ENCODE measurements around the gene SNIP1.

DNA sequence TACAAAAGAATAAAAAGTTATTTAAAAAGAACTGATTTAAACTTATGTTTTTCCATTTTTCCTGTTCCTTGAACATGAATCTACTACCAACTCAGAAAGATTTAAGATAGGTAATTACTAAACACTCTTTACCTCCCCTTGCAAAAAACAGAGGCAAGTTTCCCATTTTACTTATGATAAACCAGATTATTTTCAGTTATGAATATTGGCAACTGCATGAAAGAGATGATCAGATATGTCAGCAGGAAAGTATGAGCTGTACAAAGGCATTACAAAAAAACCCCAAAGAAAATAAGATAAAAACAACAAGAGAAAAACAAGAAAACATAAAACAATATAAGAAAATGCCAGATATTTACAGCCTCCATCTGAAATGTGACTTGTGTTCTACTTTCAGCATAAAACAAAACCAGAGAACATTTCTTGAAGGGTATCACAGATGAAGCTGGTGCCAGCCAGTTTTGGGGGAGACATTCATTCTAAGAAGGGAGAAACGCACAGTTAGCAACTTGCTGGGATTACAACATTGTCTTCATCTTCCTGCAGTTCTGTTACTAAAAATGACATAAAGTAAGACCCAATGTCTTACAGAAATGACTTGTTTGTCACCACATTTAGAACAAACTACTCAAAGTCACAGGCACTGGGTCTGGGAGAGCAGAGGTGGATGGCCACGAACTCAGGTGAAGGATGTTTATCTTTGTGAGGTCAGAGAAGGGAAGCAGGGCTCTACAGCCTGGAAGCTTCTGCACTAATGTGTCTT, 60.6 kb downstream of the SNIP1 start:
- TF ChIP-seq, protein P1, sequence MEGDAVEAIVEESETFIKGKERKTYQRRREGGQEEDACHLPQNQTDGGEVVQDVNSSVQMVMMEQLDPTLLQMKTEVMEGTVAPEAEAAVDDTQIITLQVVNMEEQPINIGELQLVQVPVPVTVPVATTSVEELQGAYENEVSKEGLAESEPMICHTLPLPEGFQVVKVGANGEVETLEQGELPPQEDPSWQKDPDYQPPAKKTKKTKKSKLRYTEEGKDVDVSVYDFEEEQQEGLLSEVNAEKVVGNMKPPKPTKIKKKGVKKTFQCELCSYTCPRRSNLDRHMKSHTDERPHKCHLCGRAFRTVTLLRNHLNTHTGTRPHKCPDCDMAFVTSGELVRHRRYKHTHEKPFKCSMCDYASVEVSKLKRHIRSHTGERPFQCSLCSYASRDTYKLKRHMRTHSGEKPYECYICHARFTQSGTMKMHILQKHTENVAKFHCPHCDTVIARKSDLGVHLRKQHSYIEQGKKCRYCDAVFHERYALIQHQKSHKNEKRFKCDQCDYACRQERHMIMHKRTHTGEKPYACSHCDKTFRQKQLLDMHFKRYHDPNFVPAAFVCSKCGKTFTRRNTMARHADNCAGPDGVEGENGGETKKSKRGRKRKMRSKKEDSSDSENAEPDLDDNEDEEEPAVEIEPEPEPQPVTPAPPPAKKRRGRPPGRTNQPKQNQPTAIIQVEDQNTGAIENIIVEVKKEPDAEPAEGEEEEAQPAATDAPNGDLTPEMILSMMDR (IDR thresholded peaks at IDR 0.05; ENCODE audit: insufficient read depth, low read length): no peak
- TF ChIP-seq POLR2AphosphoS5 (IDR thresholded peaks at IDR 0.05; ENCODE audit: low read depth) (no peak), GABPA (IDR thresholded peaks at IDR 0.05; ENCODE audit: low read depth) (no peak)

Data from HL-60 (cell line).